Transverse colon (tissue), 4 donors: ENCODE measurements around the gene ACTN4. TPM values are rescaled to one million over a fixed set of nuclear protein-coding genes. Genes with fewer than 3 reads are reported as not detected.

Experiments
- DNase-seq: peaks from one replicate; pipeline ENCODE4 v3.0.0-alpha.2; 2019
- H3K27ac ChIP-seq, 4 donors: fragments of 200-600 bp; sonication (generic); 2 replicates each; pipeline ENCODE4 v1.5.1; 2016 to 2018; ENCODE audit warnings: inconsistent platforms in 4 of 4
- H3K27me3 ChIP-seq: fragments of 200-600 bp; sonication (generic); 2 replicates; pipeline ENCODE4 v1.5.1; 2017; ENCODE audit warnings: inconsistent platforms
- H3K36me3 ChIP-seq, 4 donors: fragments of 200-600 bp; sonication (generic); 2 replicates each; pipeline ENCODE4 v1.5.1; 2017 to 2019; ENCODE audit warnings: inconsistent platforms in 4 of 4
- H3K4me1 ChIP-seq, 4 donors: fragments of 200-600 bp; sonication (generic); 2 replicates each; pipeline ENCODE4 v1.5.1; 2017 to 2020; ENCODE audit warnings: inconsistent platforms in 4 of 4
- H3K4me3 ChIP-seq, 4 donors: fragments of 200-600 bp; sonication (generic); 1 replicate in 1 of 4; 2 replicates in 3 of 4; pipeline versions ENCODE4 v1.5.1 to v1.6.1; 2017 to 2019; ENCODE audit warnings: inconsistent platforms in 4 of 4
- H3K9me3 ChIP-seq, 2 donors: fragments of 200-600 bp; sonication (generic); 2 replicates each; pipeline ENCODE4 v1.5.1; 2017 to 2019; ENCODE audit warnings: inconsistent platforms in 2 of 2
- EP300 ChIP-seq: sonication (generic); formaldehyde crosslinking; IDR thresholded peaks from one replicate; pipeline ENCODE4 v1.6.1; 2017; ENCODE audit warnings: antibody characterized with exemption, low read depth
- POLR2A ChIP-seq: fragments of 450-650 bp; IDR thresholded peaks from one replicate; pipeline ENCODE4 v1.6.1; 2016; ENCODE audit warnings: antibody characterized with exemption, mild to moderate bottlenecking, moderate library complexity
- POLR2AphosphoS5 ChIP-seq, 3 donors: sonication (generic); formaldehyde crosslinking; IDR thresholded peaks; one replicate each; pipeline ENCODE4 v1.6.1; 2016; ENCODE audit warnings: antibody characterized with exemption in 3 of 3
- WGBS, 2 donors: methylation state at CpG; one replicate each; pipeline ENCODE4 v1.1.5; 2018; ENCODE audit warnings: low coverage in 1 of 2; 5-methylcytosine and 5-hydroxymethylcytosine counted together
- in situ Hi-C, 4 donors: fragments of 200-750 bp; cut with MboI; loops; one replicate each; pipeline versions ENCODE4 v1.15.0 to v1.15.1; 2017; ENCODE audit warnings: low sequenced_read_pairs in 3 of 4, low pct_ligation_motif_present in 1 of 4, low pct_unique_long_range_greater_than_20kb in 1 of 4
- intact Hi-C: fragments of 100-400 bp; cut with DNase I; formaldehyde crosslinking; loops from one replicate; pipeline ENCODE4 v1.15.1; 2023; ENCODE audit warnings: low total_unique reads
- total RNA-seq, 4 donors: library from RNA; depleted of rRNA; stranded (reverse); fragments of >200 nt; gene quantifications; one replicate each; pipeline ENCODE4 v1.1.0, GENCODE V29; 2016
- TF ChIP-seq, protein P1 (sequence below), 5 experiments: fragments of 200-600 bp in 3 of 5; fragments of 450-650 bp in 2 of 5; sonication (generic) in 3 of 5; IDR thresholded peaks; 1 replicate in 2 of 5; 2 replicates in 3 of 5; pipeline ENCODE4 v1.5.1; 2016 to 2017; ENCODE audit warnings: antibody characterized with exemption in 5 of 5, inconsistent platforms in 3 of 5, mild to moderate bottlenecking in 2 of 5, moderate library complexity in 1 of 5

Gene ACTN4
- total RNA-seq, 4 donors from 2014 or later, result 458 to 1,080 (median 723) TPM

DNA sequence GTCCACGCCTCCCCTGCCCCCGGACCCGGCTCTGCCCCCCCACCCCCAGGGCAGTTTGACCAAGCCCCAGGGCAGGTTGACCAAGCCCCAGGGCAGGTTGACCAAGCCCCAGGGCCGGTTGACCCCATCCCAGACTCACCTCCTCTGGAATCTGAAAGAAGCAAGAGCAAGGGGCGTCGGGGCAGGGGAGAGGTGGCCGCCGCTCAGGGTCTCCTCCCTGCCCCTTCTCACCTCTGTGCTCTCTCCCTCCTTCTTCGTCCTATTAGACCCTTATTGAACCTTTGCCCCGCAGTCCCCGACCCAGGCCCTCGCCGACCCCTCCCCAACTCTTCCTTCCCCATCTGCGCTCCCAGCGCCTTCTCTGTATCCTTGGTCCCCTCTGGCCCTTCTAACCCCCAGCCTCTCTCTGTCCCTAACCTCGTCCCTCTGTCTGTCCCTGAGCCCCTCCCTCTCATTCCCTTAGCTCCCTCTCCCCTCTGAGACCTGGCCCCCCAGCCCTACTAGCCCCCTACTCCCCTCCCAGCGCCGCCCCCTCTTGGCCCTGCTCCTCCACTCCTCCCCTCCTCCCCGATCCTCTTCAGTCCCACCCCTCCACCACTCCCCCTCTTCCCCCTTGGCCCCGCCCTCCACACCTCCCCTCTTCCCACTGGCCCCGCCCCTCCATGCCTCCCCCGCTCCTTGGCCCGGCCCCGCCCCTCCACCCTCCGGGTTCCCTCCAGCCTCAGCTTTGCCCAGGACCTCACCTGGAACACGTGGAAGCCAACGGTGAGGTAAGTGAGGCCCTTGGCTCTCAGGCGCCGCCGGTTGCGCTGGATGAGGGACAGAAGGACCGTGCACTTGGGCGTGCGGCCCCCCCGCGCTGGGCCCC, 89.2 kb downstream of the ACTN4 start:
- WGBS, 2 donors, result 0 to 9% methylated on average over 1 to 23 of the region's 36 CpGs
- TF ChIP-seq EP300 (no peak), POLR2A (no peak), POLR2AphosphoS5 (IDR thresholded peaks at IDR 0.05) (no peak)
- TF ChIP-seq, protein P1, sequence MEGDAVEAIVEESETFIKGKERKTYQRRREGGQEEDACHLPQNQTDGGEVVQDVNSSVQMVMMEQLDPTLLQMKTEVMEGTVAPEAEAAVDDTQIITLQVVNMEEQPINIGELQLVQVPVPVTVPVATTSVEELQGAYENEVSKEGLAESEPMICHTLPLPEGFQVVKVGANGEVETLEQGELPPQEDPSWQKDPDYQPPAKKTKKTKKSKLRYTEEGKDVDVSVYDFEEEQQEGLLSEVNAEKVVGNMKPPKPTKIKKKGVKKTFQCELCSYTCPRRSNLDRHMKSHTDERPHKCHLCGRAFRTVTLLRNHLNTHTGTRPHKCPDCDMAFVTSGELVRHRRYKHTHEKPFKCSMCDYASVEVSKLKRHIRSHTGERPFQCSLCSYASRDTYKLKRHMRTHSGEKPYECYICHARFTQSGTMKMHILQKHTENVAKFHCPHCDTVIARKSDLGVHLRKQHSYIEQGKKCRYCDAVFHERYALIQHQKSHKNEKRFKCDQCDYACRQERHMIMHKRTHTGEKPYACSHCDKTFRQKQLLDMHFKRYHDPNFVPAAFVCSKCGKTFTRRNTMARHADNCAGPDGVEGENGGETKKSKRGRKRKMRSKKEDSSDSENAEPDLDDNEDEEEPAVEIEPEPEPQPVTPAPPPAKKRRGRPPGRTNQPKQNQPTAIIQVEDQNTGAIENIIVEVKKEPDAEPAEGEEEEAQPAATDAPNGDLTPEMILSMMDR (IDR thresholded peaks at IDR 0.05), result no peak
- no peaks in the 10 kb centered on the region for H3K9me3 ChIP-seq
- H3K4me1 ChIP-seq, result peaks cover 0 to 42% (median 33%) of the 10 kb centered on the region in 4 donors
- H3K27ac ChIP-seq, result peak overlapping the region; percentile 43 to 81 (median 70)
- H3K36me3 ChIP-seq, result no peaks in the 10 kb centered on the region
- DNase-seq, result peak; percentile 90
- intact Hi-C loops, result no loop called here
- H3K27me3 ChIP-seq, result no peaks in the 10 kb centered on the region
- peak overlapping the region; percentile 12 to 48 (median 36) for H3K4me3 ChIP-seq
- in situ Hi-C loops, result no loop called here

DNA sequence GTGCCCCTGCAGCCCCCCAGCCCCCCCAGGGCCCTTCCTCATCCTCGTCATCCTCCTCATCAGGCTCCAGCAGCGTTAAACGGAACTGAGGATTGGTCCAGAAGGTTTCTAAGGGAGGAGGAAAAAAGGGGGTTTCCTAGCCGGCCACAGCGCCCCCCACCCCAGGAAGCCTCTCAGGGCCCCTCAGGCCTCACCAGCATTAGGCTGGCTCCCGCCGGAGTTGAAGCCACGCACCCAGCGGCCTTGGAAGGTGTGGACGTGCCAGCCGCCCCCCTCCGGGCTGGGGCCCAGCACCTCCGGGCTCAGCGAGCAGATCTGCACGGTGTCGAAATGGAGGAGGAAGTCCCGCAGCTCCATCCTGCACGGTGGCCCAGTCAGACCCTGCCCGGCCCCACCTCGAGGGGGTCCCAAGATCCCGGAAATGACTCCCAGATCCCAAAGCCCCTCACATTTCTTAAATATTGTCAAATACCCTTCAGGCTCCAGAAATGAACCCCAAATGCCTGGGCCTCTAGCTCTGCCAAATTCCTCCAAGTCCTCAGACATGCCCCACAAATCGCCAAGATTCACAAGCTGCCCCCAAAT, 89.9 kb downstream of the ACTN4 start:
- in situ Hi-C loops, result no loop called here
- 64 to 80% methylated on average over 3 to 20 of the region's 22 CpGs for WGBS, 2 donors

DNA sequence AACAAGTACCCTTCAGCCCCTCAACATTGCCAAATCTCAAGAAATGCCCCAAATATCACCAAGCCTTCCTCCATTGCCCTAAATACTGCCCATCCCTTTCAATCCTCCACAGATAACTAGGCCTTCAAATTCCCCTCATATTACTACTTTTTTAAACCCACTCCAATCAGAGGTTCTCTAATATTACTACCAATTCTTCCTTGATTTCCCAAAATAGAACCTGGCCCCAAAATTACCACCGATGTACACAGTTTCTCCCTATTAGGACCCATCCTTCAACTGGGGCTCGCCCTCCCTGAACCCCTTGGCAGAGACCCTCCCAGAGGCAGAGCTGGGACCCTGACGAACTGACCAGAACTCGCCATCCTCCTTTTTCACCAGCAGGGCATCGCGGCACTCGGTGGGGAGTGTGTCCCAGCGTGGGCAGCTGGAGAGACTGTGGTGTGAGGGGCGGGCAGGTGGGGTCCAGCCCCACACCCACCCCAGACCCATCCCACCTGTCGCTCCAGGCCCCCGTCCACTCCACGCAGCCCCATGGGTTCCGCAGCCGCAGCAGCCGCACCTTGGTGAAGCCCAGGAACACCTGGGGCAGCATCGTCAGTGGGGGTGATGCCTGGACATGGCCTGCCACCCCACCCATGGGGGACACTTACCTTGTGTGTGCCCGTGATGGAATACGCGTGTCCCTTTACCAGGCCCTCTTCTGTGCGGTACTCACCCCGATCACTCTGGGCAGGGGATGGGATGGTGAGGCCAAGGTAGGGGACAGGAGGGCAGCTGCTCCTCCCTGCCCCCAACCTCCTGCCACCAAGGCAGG, 90.7 kb downstream of the ACTN4 start:
- Histone ChIP-seq H3K27me3 (no peaks in the 10 kb centered on the region), H3K36me3 (no peaks in the 10 kb centered on the region), H3K4me1 (peaks cover 0 to 35% (median 24%) of the 10 kb centered on the region in 4 donors), H3K9me3 (no peaks in the 10 kb centered on the region), H3K4me3 (no peak overlapping the region), H3K27ac (no peak overlapping the region)
- no peak for TF ChIP-seq POLR2A
- TF ChIP-seq EP300, result no peak
- TF ChIP-seq, protein P1 (IDR thresholded peaks at IDR 0.05), result no peak
- no peak for TF ChIP-seq POLR2AphosphoS5 (IDR thresholded peaks at IDR 0.05)
- intact Hi-C loops, result no loop called here
- in situ Hi-C loops, result no loop called here
- no peak for DNase-seq
- 95 to 100% methylated on average over 1 to 21 of the region's 21 CpGs for WGBS, 2 donors

More for the DNA sequence above, 89.9 kb downstream of the ACTN4 start:
- H3K27me3 ChIP-seq, result no peaks in the 10 kb centered on the region
- intact Hi-C loops, result no loop called here
- peaks cover 0 to 38% (median 27%) of the 10 kb centered on the region in 4 donors for H3K4me1 ChIP-seq
- no peaks in the 10 kb centered on the region for H3K36me3 ChIP-seq
- H3K27ac ChIP-seq, result no peak overlapping the region
- peak overlapping the region in 1 of 4 donors; percentile 2 for H3K4me3 ChIP-seq
- no peak for DNase-seq
- H3K9me3 ChIP-seq, result no peaks in the 10 kb centered on the region
- no peak for TF ChIP-seq POLR2A
- TF ChIP-seq, protein P1 (IDR thresholded peaks at IDR 0.05), result no peak
- TF ChIP-seq POLR2AphosphoS5 (IDR thresholded peaks at IDR 0.05), result no peak
- no peak for TF ChIP-seq EP300
